Measurements from ENCODE around the gene LYST. TPM values are rescaled to one million over a fixed set of nuclear protein-coding genes. Genes with fewer than 3 reads are reported as not detected.

The LYST gene
- total and polyA plus RNA-seq, 2 of the 8 experiments (the other 6 are each of a cell fraction or from before 2014, with no cell fraction given) = 0.29 to 0.58 TPM

GRCh38 chr1:235855811-235856429, 10.8 kb downstream of the LYST start:
- Histone ChIP-seq H4K20me1 (replicated peaks in 1 of 2; ENCODE audit: control insufficient read depth in 1 of 2, insufficient read depth in 2 of 2, low read length in 2 of 2) (no peaks in the 10 kb centered on the region), H3K9ac (replicated peaks in 1 of 4; ENCODE audit: extremely low read depth in 1 of 4, low read depth in 3 of 4, low read length in 3 of 4) (no peak overlapping the region), H2BK5ac (ENCODE audit: low read depth, low read length) (no peak overlapping the region), H3K23ac (ENCODE audit: insufficient read length) (no peak overlapping the region), H3K36me3 (ENCODE audit: control insufficient read depth in 2 of 4, insufficient read depth in 4 of 4, low read length in 3 of 4) (no peaks in the 10 kb centered on the region), H2BK15ac (ENCODE audit: low read length) (no peak overlapping the region), H2BK120ac (replicated peaks; ENCODE audit: low read depth, low read length) (no peak overlapping the region), H3K4me1 (replicated peaks in 1 of 4; ENCODE audit: control insufficient read depth in 3 of 4, insufficient read depth in 4 of 4, low read length in 3 of 4) (no peaks in the 10 kb centered on the region), H2AFZ (ENCODE audit: low read length) (no peak overlapping the region), H3K79me1 (ENCODE audit: low read depth, low read length) (no peaks in the 10 kb centered on the region), H2BK20ac (ENCODE audit: low read length) (no peak overlapping the region), H3K18ac (ENCODE audit: extremely low read depth, low read length) (no peak overlapping the region), H2AK5ac (ENCODE audit: low read depth, low read length) (no peak overlapping the region), H3K23me2 (ENCODE audit: low read depth, low read length) (no peaks in the 10 kb centered on the region), H3K27me3 (replicated peaks in 1 of 4; ENCODE audit: control insufficient read depth in 3 of 4, extremely low read depth in 1 of 4, insufficient read depth in 3 of 4, low read length in 3 of 4) (no peaks in the 10 kb centered on the region), H3K4me3 (ENCODE audit: extremely low read depth in 1 of 4, insufficient read depth in 2 of 4, low read depth in 3 of 4, low read length in 4 of 4) (no peak overlapping the region), H4K91ac (replicated peaks; ENCODE audit: insufficient read length, low read length) (no peak overlapping the region), H3K14ac (ENCODE audit: insufficient read length) (no peak overlapping the region), H4K5ac (ENCODE audit: insufficient read length, low read depth, low read length) (no peak overlapping the region), H3K4ac (replicated peaks; ENCODE audit: insufficient read length, low read depth, low read length) (no peak overlapping the region), H3K9me3 (ENCODE audit: insufficient read depth in 2 of 2, low read depth in 1 of 2, low read length in 1 of 2) (no peaks in the 10 kb centered on the region), H3K79me2 (ENCODE audit: control insufficient read depth in 1 of 2, insufficient read depth in 2 of 2, low read length in 2 of 2) (no peaks in the 10 kb centered on the region), H3K4me2 (ENCODE audit: insufficient read depth in 1 of 2, low read depth in 2 of 2, low read length in 2 of 2) (no peak overlapping the region), H3K56ac (replicated peaks; ENCODE audit: insufficient read length, low read depth, low read length) (no peak overlapping the region), H2BK12ac (ENCODE audit: low read depth, low read length) (no peak overlapping the region), H4K8ac (ENCODE audit: extremely low read depth, insufficient read depth, low read length) (no peak overlapping the region), H3K27ac (ENCODE audit: low read depth, low read length) (no peak overlapping the region)
- FAIRE-seq = no peak
- no peak for DNase-seq (ENCODE audit: low read depth in 1 of 2, low spot score in 2 of 2)
- ChIA-PET CTCF (ENCODE audit: partially characterized antibody) (interaction anchor here (0.6 to 1.2 kb wide), 2 partner anchors 41 to 116 kb away, joined by 4 to 6 read pairs; no protein-coding TSS in a partner anchor), POLR2A (ENCODE audit: partially characterized antibody) (no interaction called here)
- WGBS, 2 experiments (ENCODE audit: extremely low coverage in 1 of 2, insufficient coverage in 1 of 2, insufficient read length in 1 of 2, insufficient replicate concordance in 2 of 2, low coverage in 1 of 2, low lambda C conversion rate in 2 of 2, missing lambda C conversion rate in 1 of 2) = 96% methylated on average over 1 of the region's 1 CpG; no CpG with 5 or more reads in 1 of the 2 experiments
- TF ChIP-seq TEAD4 (IDR thresholded peaks at IDR 0.05; ENCODE audit: low read depth, low read length) (no peak), SAP30 (IDR thresholded peaks at IDR 0.05; ENCODE audit: insufficient read depth, insufficient replicate concordance, low read length) (no peak), MAX (IDR thresholded peaks at IDR 0.05) (no peak), JUND (IDR thresholded peaks at IDR 0.05; ENCODE audit: low read length) (no peak), JUN (IDR thresholded peaks at IDR 0.05; ENCODE audit: low read depth, low read length) (no peak), USF2 (IDR thresholded peaks at IDR 0.05; ENCODE audit: low read length) (no peak), YY1 (IDR thresholded peaks at IDR 0.05; ENCODE audit: low read depth, low read length) (no peak), FOSL1 (IDR thresholded peaks at IDR 0.05; ENCODE audit: insufficient read depth, low read depth, low read length) (no peak), CTCF (IDR thresholded peaks at IDR 0.05; ENCODE audit: control extremely low read depth in 1 of 3, insufficient read depth in 1 of 3, low read depth in 1 of 3, low read length in 3 of 3) (no peak)

All from H1 (cell line).